ENCODE measurements around the gene FAM20A.

Gene FAM20A

DNA sequence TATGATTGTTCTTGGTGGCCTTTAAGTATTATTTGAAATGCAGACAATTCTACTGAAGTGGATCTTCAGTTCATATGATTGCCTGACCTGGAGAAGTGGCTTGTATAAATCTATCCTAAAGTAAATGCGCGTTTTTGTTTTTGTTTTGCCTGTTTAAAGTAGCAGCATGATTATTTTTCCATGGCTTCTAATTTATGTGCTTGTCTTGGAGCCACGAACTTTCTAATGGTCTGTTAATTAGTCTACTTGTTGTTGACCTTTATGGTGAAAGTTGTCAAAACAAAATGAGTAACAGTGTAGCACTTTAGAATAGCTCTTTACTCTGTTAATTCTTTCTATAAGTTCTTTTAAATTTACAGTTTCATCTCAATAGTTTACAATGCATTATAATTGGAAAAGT, 87.2 kb downstream of the FAM20A start:
- H3K9ac ChIP-seq (ENCODE audit: low read depth in 1 of 2, low read length in 2 of 2) = peak overlapping the region in 1 of 2 donors; percentile 89

DNA sequence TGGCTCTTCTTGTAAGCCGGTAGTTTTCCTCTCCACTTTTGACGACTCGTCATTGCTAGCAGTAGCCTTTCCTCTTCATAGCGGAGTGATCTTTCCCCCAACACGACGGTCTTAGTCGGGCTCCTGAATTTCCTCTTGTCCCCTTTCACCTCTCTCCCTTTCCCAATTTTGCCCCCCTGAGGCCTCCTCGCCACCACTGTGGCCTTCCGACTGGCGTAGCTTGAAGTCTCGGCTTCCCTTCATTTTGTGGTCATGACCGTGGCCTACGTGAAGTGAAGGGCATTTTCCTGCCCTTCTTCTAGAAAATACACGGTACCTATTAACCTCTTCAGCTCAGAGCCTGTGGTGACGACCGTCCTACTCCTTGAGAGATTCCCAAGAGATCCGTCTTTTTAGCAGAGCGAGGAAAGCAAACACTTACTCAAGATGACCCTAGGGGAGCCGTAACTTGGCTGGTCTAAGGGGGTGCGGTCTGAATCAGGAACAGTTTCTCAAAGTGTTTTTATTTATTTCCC, 88.2 kb downstream of the FAM20A start:
- Histone ChIP-seq H3K27me3 (ENCODE audit: control insufficient read depth in 2 of 2, insufficient read depth in 2 of 2, low read length in 2 of 2) (no peaks in the 10 kb centered on the region), H3K4me1 (ENCODE audit: control insufficient read depth in 2 of 2, insufficient read depth in 2 of 2, low read length in 2 of 2) (peaks cover 11 to 23% of the 10 kb centered on the region in 2 donors)

More for the DNA sequence above, 87.2 kb downstream of the FAM20A start:
- H3K36me3 ChIP-seq (ENCODE audit: control insufficient read depth in 2 of 2, insufficient read depth in 2 of 2, low read length in 2 of 2) = peaks cover 23 to 24% of the 10 kb centered on the region in 2 donors
- H3K4me3 ChIP-seq (ENCODE audit: low read length in 2 of 2) = peak overlapping the region; percentile 78 to 97
- H3K4me1 ChIP-seq (ENCODE audit: control insufficient read depth in 2 of 2, insufficient read depth in 2 of 2, low read length in 2 of 2) = peaks cover 11 to 23% of the 10 kb centered on the region in 2 donors
- H3K27ac ChIP-seq (ENCODE audit: low read depth in 2 of 2, low read length in 2 of 2) = peak overlapping the region in 1 of 2 donors; percentile 98
- H3K27me3 ChIP-seq (ENCODE audit: control insufficient read depth in 2 of 2, insufficient read depth in 2 of 2, low read length in 2 of 2) = no peaks in the 10 kb centered on the region
- no peaks in the 10 kb centered on the region for H3K9me3 ChIP-seq (ENCODE audit: control insufficient read depth in 2 of 2, low read length in 2 of 2)

DNA sequence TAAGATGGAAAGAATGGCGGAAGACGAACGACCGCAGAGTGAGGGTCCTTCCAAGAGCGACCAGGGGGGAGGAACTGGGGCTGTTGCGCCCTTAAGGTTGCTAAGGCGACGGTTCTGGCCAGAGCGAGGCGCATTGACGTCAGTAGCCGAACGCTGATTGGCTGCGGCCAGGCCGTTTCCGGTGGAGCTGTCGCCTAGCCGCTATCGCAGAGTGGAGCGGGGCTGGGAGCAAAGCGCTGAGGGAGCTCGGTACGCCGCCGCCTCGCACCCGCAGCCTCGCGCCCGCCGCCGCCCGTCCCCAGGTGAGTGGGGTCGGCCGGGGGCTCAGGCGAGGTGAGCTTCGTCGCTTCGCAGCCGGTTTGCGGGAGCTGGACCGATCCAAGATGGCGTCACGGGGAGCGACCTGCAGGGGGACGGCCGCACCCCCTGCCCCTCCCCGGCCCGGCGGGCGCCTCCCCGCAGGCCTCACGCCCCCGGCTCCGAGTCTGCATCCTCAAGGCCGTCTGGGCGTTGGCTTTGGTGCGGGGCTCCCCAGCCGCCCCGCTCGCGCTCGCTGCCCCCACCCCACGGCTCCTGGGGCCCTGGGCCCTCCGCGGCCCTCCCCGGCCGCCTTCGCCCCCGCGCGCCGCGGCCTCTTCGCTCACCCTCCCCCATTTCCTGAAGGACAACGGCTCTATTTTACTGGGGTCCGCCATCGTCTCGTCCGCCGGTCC, 88.8 kb downstream of the FAM20A start, which contains the start of gene PRKAR1A:
TSS of gene PRKAR1A (plus strand) at position 184 of the 713 bp plus-strand sequence. CDS start 2,970 bp downstream, outside the sequence.
- Histone ChIP-seq H3K36me3 (ENCODE audit: control insufficient read depth in 2 of 2, insufficient read depth in 2 of 2, low read length in 2 of 2) (peaks cover 12 to 14% of the 10 kb centered on the region in 2 donors), H3K9me3 (ENCODE audit: control insufficient read depth in 2 of 2, low read length in 2 of 2) (no peaks in the 10 kb centered on the region), H3K9ac (ENCODE audit: low read depth in 1 of 2, low read length in 2 of 2) (peak within 1 kb of the TSS; percentile 89 to 98), H3K27me3 (ENCODE audit: control insufficient read depth in 2 of 2, insufficient read depth in 2 of 2, low read length in 2 of 2) (no peaks in the 10 kb centered on the region), H3K27ac (ENCODE audit: low read depth in 2 of 2, low read length in 2 of 2) (peak within 1 kb of the TSS; percentile 98 to 99), H3K4me1 (ENCODE audit: control insufficient read depth in 2 of 2, insufficient read depth in 2 of 2, low read length in 2 of 2) (peaks cover 11 to 23% of the 10 kb centered on the region in 2 donors), H3K4me3 (ENCODE audit: low read length in 2 of 2) (peak within 1 kb of the TSS; percentile 78 to 97)

More for the DNA sequence above, 88.2 kb downstream of the FAM20A start:
- peak overlapping the region; percentile 89 to 98 for H3K9ac ChIP-seq (ENCODE audit: low read depth in 1 of 2, low read length in 2 of 2)
- peaks cover 18 to 20% of the 10 kb centered on the region in 2 donors for H3K36me3 ChIP-seq (ENCODE audit: control insufficient read depth in 2 of 2, insufficient read depth in 2 of 2, low read length in 2 of 2)
- H3K9me3 ChIP-seq (ENCODE audit: control insufficient read depth in 2 of 2, low read length in 2 of 2) = no peaks in the 10 kb centered on the region
- peak overlapping the region; percentile 78 to 97 for H3K4me3 ChIP-seq (ENCODE audit: low read length in 2 of 2)
- peak overlapping the region; percentile 98 to 99 for H3K27ac ChIP-seq (ENCODE audit: low read depth in 2 of 2, low read length in 2 of 2)

DNA sequence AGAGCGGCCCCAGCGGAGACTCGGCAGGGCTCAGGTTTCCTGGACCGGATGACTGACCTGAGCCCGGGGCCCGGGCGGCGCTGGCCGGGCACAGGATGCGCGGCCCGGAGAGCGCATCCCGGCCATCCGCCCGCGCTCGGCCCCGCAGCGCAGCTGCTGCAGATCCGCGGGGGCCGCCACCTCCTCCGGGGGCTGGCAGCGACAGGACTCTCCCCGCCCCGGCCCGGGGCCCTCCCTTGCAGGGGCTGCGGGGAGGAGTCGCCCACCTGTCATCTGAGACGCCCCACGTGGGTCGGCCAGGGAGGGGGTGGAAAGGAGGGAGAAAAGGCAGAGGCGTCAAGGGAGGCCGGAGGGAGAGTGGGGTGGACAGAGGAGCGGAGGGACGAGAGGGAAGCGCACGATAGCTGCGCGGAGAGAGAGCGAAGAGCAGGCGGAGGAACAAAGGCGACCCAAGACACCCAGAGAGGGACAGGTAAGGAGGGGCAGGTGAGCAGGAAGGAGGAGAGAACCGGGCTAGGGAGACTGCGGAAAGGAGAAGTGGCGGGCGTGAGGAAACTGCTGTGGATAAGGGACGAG, 89.4 kb downstream of the FAM20A start:
- Histone ChIP-seq H3K4me1 (ENCODE audit: control insufficient read depth in 2 of 2, insufficient read depth in 2 of 2, low read length in 2 of 2) (peaks cover 11 to 21% of the 10 kb centered on the region in 2 donors), H3K27me3 (ENCODE audit: control insufficient read depth in 2 of 2, insufficient read depth in 2 of 2, low read length in 2 of 2) (no peaks in the 10 kb centered on the region), H3K36me3 (ENCODE audit: control insufficient read depth in 2 of 2, insufficient read depth in 2 of 2, low read length in 2 of 2) (peaks cover 8 to 9% of the 10 kb centered on the region in 2 donors), H3K9me3 (ENCODE audit: control insufficient read depth in 2 of 2, low read length in 2 of 2) (no peaks in the 10 kb centered on the region), H3K9ac (ENCODE audit: low read depth in 1 of 2, low read length in 2 of 2) (peak overlapping the region; percentile 89 to 98), H3K4me3 (ENCODE audit: low read length in 2 of 2) (peak overlapping the region; percentile 78 to 97), H3K27ac (ENCODE audit: low read depth in 2 of 2, low read length in 2 of 2) (peak overlapping the region; percentile 98 to 99)

DNA sequence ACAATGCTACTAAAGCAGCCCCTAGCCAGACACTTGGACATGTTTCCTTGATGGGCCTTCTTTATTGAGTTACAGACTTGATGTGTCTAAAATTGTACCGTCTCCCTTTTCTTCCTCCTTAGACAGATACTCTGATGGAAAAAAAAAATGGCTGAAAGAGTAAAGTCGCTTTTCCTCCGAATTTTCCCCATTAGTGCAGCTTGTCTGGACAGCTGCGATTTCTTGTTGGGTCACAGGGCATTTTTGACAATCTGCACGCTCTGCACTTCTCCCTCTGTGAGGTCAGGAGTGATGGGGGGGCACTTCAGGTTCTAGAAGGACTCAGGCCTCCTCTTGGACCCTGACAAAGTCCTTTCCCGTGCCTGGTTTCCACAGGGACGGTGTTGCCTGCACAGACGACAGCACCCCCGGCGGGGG, 89.9 kb downstream of the FAM20A start:
- peak overlapping the region; percentile 98 to 99 for H3K27ac ChIP-seq (ENCODE audit: low read depth in 2 of 2, low read length in 2 of 2)
- peak overlapping the region; percentile 89 to 98 for H3K9ac ChIP-seq (ENCODE audit: low read depth in 1 of 2, low read length in 2 of 2)
- no peaks in the 10 kb centered on the region for H3K27me3 ChIP-seq (ENCODE audit: control insufficient read depth in 2 of 2, insufficient read depth in 2 of 2, low read length in 2 of 2)
- peaks cover 11 to 21% of the 10 kb centered on the region in 2 donors for H3K4me1 ChIP-seq (ENCODE audit: control insufficient read depth in 2 of 2, insufficient read depth in 2 of 2, low read length in 2 of 2)
- H3K36me3 ChIP-seq (ENCODE audit: control insufficient read depth in 2 of 2, insufficient read depth in 2 of 2, low read length in 2 of 2) = peaks cover 6 to 8% of the 10 kb centered on the region in 2 donors
- H3K4me3 ChIP-seq (ENCODE audit: low read length in 2 of 2) = peak overlapping the region; percentile 78 to 97
- no peaks in the 10 kb centered on the region for H3K9me3 ChIP-seq (ENCODE audit: control insufficient read depth in 2 of 2, low read length in 2 of 2)

DNA sequence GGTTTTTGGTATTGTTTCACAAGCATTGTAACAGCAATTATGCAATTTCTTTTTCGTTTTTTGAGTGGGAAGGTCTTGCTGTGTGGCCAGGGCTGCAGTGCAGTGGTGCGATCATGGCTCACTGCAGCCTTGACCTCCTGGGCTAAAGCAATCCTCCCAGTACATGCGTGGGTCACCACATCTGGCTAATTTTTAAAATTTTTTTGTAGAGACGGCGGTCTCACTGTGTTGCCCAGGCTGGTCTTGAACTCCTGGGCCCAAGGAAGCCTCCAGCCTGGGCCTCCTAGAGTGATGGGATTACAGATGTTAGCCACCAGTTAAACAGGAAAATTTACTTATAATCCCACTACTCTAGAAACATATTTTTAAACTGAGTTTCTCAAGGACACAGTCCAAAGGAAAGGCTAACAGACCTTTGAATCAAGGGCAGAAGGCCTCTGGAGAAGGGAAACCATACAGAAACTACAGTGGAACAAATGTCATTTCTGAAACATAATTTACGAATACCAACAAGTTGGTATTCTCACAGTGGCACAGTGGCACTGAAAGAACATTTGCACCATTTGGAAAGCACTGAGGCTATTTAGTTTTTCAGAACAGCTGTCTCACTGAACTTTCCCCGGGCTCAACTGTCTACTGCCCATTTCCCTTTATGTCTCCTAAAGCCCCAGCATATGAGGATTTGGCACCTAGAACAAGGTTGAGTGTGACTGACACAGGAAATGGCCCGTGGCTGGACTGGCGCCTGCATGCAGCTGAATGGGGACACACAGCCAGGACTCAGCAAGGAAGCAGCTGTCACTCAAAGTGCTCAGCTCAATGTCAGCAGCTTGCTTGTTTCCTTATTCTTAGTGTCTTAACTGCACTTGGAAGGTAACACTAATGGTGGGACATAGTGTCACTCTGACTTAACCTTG, 91.8 kb downstream of the FAM20A start:
- Histone ChIP-seq H3K9ac (ENCODE audit: low read depth in 1 of 2, low read length in 2 of 2) (no peak overlapping the region), H3K27me3 (ENCODE audit: control insufficient read depth in 2 of 2, insufficient read depth in 2 of 2, low read length in 2 of 2) (no peaks in the 10 kb centered on the region), H3K9me3 (ENCODE audit: control insufficient read depth in 2 of 2, low read length in 2 of 2) (no peaks in the 10 kb centered on the region), H3K4me1 (ENCODE audit: control insufficient read depth in 2 of 2, insufficient read depth in 2 of 2, low read length in 2 of 2) (peaks cover 8 to 15% of the 10 kb centered on the region in 2 donors), H3K4me3 (ENCODE audit: low read length in 2 of 2) (no peak overlapping the region), H3K27ac (ENCODE audit: low read depth in 2 of 2, low read length in 2 of 2) (peak overlapping the region in 1 of 2 donors; percentile 24), H3K36me3 (ENCODE audit: control insufficient read depth in 2 of 2, insufficient read depth in 2 of 2, low read length in 2 of 2) (no peaks in the 10 kb centered on the region)

DNA sequence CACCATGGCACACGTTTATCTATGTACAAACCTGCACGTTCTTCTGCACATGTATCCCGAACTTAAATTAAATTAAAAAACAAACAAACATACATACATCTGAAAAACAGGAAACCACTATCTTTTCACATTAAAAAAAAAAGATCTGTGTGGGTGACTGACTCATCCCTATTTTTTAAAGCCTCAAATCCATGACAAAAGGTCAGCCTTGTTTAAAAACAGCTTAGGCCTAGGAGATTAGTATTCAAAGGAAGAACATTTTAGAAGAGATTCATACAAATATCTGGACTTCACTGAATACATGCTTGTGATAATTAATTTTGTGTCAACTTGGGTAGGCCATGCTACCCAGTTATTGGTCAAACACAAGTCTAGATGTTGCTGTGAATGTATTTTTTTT, 93.6 kb downstream of the FAM20A start:
- Histone ChIP-seq H3K9ac (ENCODE audit: low read depth in 1 of 2, low read length in 2 of 2) (no peak overlapping the region), H3K36me3 (ENCODE audit: control insufficient read depth in 2 of 2, insufficient read depth in 2 of 2, low read length in 2 of 2) (no peaks in the 10 kb centered on the region), H3K4me1 (ENCODE audit: control insufficient read depth in 2 of 2, insufficient read depth in 2 of 2, low read length in 2 of 2) (peaks cover 6 to 8% of the 10 kb centered on the region in 2 donors), H3K9me3 (ENCODE audit: control insufficient read depth in 2 of 2, low read length in 2 of 2) (no peaks in the 10 kb centered on the region), H3K4me3 (ENCODE audit: low read length in 2 of 2) (no peak overlapping the region), H3K27ac (ENCODE audit: low read depth in 2 of 2, low read length in 2 of 2) (no peak overlapping the region), H3K27me3 (ENCODE audit: control insufficient read depth in 2 of 2, insufficient read depth in 2 of 2, low read length in 2 of 2) (no peaks in the 10 kb centered on the region)

DNA sequence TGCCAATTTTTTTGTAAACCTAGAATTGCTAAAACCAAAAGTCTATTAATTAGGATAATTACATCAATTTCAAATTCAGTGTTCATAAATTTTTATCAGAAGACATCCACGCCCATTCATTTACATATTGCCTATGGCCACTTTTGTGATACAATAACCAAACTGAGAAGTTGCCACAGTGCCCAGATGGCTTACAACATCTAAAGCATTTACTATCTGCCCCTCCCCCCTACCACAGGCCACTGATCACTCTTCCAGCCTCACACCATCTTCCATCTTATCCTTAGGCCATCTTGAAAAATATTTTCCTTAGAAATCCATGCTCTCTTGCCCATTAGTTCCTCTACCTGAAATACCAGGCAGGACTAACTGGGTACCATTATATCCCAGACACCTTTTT, 95.2 kb downstream of the FAM20A start:
- Histone ChIP-seq H3K4me1 (ENCODE audit: control insufficient read depth in 2 of 2, insufficient read depth in 2 of 2, low read length in 2 of 2) (peaks cover under 1 to 4% of the 10 kb centered on the region in 2 donors), H3K27ac (ENCODE audit: low read depth in 2 of 2, low read length in 2 of 2) (no peak overlapping the region), H3K9ac (ENCODE audit: low read depth in 1 of 2, low read length in 2 of 2) (no peak overlapping the region), H3K9me3 (ENCODE audit: control insufficient read depth in 2 of 2, low read length in 2 of 2) (no peaks in the 10 kb centered on the region), H3K36me3 (ENCODE audit: control insufficient read depth in 2 of 2, insufficient read depth in 2 of 2, low read length in 2 of 2) (no peaks in the 10 kb centered on the region), H3K27me3 (ENCODE audit: control insufficient read depth in 2 of 2, insufficient read depth in 2 of 2, low read length in 2 of 2) (no peaks in the 10 kb centered on the region), H3K4me3 (ENCODE audit: low read length in 2 of 2) (no peak overlapping the region)

DNA sequence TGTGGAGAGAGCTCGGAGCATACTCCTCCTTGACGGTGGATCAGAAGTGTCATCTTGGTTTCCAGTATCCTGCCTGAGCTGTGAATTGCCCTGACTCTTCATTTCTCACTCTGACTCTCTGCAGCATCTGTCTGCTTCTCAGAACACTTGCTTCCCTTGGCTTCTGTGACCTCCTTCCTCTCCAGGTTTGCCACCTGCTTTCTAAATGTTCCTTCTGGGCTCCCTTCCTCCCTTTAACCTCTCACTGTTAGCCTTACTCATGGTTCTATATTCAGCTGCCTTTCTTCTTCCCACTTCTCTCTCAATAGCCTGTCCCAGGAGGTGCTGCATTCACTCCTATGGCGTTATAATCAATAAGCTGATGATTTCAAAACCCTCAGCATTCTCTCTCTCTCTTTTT, 100.1 kb downstream of the FAM20A start:
- Histone ChIP-seq H3K4me1 (ENCODE audit: control insufficient read depth in 2 of 2, insufficient read depth in 2 of 2, low read length in 2 of 2) (peaks cover 11 to 12% of the 10 kb centered on the region in 2 donors), H3K9ac (ENCODE audit: low read depth in 1 of 2, low read length in 2 of 2) (no peak overlapping the region), H3K36me3 (ENCODE audit: control insufficient read depth in 2 of 2, insufficient read depth in 2 of 2, low read length in 2 of 2) (no peaks in the 10 kb centered on the region), H3K9me3 (ENCODE audit: control insufficient read depth in 2 of 2, low read length in 2 of 2) (no peaks in the 10 kb centered on the region), H3K27ac (ENCODE audit: low read depth in 2 of 2, low read length in 2 of 2) (no peak overlapping the region), H3K27me3 (ENCODE audit: control insufficient read depth in 2 of 2, insufficient read depth in 2 of 2, low read length in 2 of 2) (no peaks in the 10 kb centered on the region), H3K4me3 (ENCODE audit: low read length in 2 of 2) (no peak overlapping the region)
